Measurements from ENCODE around the gene CDK5. TPM values are rescaled to one million over a fixed set of nuclear protein-coding genes. Genes with fewer than 3 reads are reported as not detected.

Gene CDK5
- total RNA-seq, 1 experiment from 2014 or later: 19.8 TPM

- intact Hi-C loops (cut with micrococcal nuclease): no loop called here
- Histone ChIP-seq H3K27ac (ENCODE audit: low read depth, low read length) (no peak overlapping the region), H3K9me2 (ENCODE audit: insufficient read depth) (no peaks in the 10 kb centered on the region), H3K9me3 (ENCODE audit: control insufficient read depth in 1 of 2, insufficient read depth in 1 of 2, low read depth in 1 of 2, low read length in 2 of 2) (no peaks in the 10 kb centered on the region), H3K36me3 (ENCODE audit: control insufficient read depth in 1 of 2, insufficient read depth in 2 of 2, low read length in 2 of 2) (no peaks in the 10 kb centered on the region), H3K4me1 (ENCODE audit: control insufficient read depth in 1 of 2, insufficient read depth in 2 of 2, low read length in 2 of 2) (no peaks in the 10 kb centered on the region), H3K9ac (ENCODE audit: low read length) (no peak overlapping the region), H3K4me3 (replicated peaks in 1 of 2; ENCODE audit: low read depth in 1 of 2, low read length in 2 of 2) (no peak overlapping the region), H3K79me2 (ENCODE audit: insufficient read depth, low read length) (no peaks in the 10 kb centered on the region), H3K4me2 (ENCODE audit: low read length) (no peak overlapping the region), H2AFZ (ENCODE audit: low read depth, low read length, poor library complexity, severe bottlenecking) (no peak overlapping the region), H3K27me3 (ENCODE audit: insufficient read depth, low read length) (no peaks in the 10 kb centered on the region), H4K20me1 (ENCODE audit: insufficient read depth) (no peaks in the 10 kb centered on the region)
- DNase-seq (ENCODE audit: low read depth, low spot score) (no peak), ATAC-seq (no peak)
- ChIA-PET CTCF (no interaction called here), RAD21 (ENCODE audit: low non-redundant PET in 1 of 2, low total read pairs in 2 of 2, uncharacterized antibody in 2 of 2, unreplicated experiment in 2 of 2) (no interaction called here), POLR2A (no interaction called here)
- BruUV-seq (replicated peaks): no TSS peak
- TF ChIP-seq EZH2 (IDR thresholded peaks at IDR 0.05) (no peak), SIN3A (IDR thresholded peaks at IDR 0.05; ENCODE audit: low read depth) (no peak), RAD21 (IDR thresholded peaks at IDR 0.05; ENCODE audit: low read depth) (no peak), POLR2AphosphoS5 (IDR thresholded peaks at IDR 0.05; ENCODE audit: low read depth, low read length) (no peak), ZBTB33 (IDR thresholded peaks at IDR 0.05; ENCODE audit: extremely low read depth, insufficient replicate concordance, low read length) (no peak), SP1 (IDR thresholded peaks at IDR 0.05; ENCODE audit: low read depth) (no peak), EZH2phosphoT487 (IDR thresholded peaks at IDR 0.05; ENCODE audit: borderline replicate concordance) (no peak), CBX3 (IDR thresholded peaks at IDR 0.05; ENCODE audit: low read depth) (no peak), MAX (IDR thresholded peaks at IDR 0.05) (no peak), YY1 (IDR thresholded peaks at IDR 0.05; ENCODE audit: extremely low read depth, insufficient replicate concordance, low read depth, low read length) (no peak), EGR1 (IDR thresholded peaks at IDR 0.05; ENCODE audit: low read depth) (no peak), FOSL1 (IDR thresholded peaks at IDR 0.05; ENCODE audit: low read depth) (no peak), SRF (IDR thresholded peaks at IDR 0.05; ENCODE audit: low read depth) (no peak), ZFX (IDR thresholded peaks at IDR 0.05) (no peak), REST (IDR thresholded peaks at IDR 0.05; ENCODE audit: low read depth) (no peak), POLR2A (IDR thresholded peaks at IDR 0.05; ENCODE audit: borderline replicate concordance, extremely low read depth, insufficient read depth, insufficient read length) (no peak), ELF1 (IDR thresholded peaks at IDR 0.05; ENCODE audit: borderline replicate concordance, low read depth) (no peak), CTCF (IDR thresholded peaks at IDR 0.05 in 2 of 3, conservative IDR thresholded peaks at IDR 0.05 in 1 of 3; ENCODE audit: borderline replicate concordance in 1 of 3, insufficient read depth in 1 of 3, low read depth in 2 of 3, low read length in 2 of 3) (no peak), CEBPB (IDR thresholded peaks at IDR 0.05; ENCODE audit: low read depth) (no peak), ATF3 (IDR thresholded peaks at IDR 0.05) (no peak)
Observed at GRCh38 chr7:151045262-151045661, 12.4 kb downstream of the CDK5 start.

Data from HCT116 (cell line).